IMR-90 (cell line): ENCODE measurements around the gene JKAMP. TPM values are rescaled to one million over a fixed set of nuclear protein-coding genes. Genes with fewer than 3 reads are reported as not detected.

ENCODE experiments used
- ATAC-seq: fragments of 200-7000 bp; cut with Tn5 transposase; 2 replicates; pipeline ENCODE4 v1.9.1; 2020; ENCODE audit warnings: low read depth, mild to moderate bottlenecking, moderate library complexity
- BruUV-seq: library from RNA; stranded (reverse); fragments of 400-500 nt; replicated peaks from 2 replicates; lab custom pipeline; 2021; lab: Mats Ljungman, UMichigan
- CTCF ChIA-PET: fragments of 300-600 bp; formaldehyde crosslinking; extraction: SDS; loops from one replicate; lab custom pipeline; 2021; ENCODE audit warnings: antibody characterized with exemption; lab: Yijun Ruan, JAX
- POLR2A ChIA-PET: fragments of 300-600 bp; sonication (Branson Sonifier 250); formaldehyde crosslinking; loops from one replicate; lab custom pipeline; 2022; ENCODE audit warnings: antibody characterized with exemption; ENCODE audit not compliant: unreplicated experiment; lab: Charles Lee
- DNase-seq: peaks from one replicate; pipeline ENCODE4 v3.0.0; 2013
- H2AFZ ChIP-seq: replicated peaks from 2 replicates; pipeline ENCODE3; 2013; ENCODE audit warnings: low read length, mild to moderate bottlenecking; ENCODE audit not compliant: poor library complexity
- H2AK5ac ChIP-seq: 2 replicates; pipeline ENCODE4 v1.6.1; 2013; ENCODE audit warnings: low read depth, low read length, inconsistent platforms
- H2AK9ac ChIP-seq: replicated peaks from 2 replicates; pipeline ENCODE3; 2013; ENCODE audit warnings: mild to moderate bottlenecking, low read depth, low read length, moderate library complexity; ENCODE audit not compliant: poor library complexity
- H2BK120ac ChIP-seq: 2 replicates; pipeline ENCODE4 v1.6.1; 2013; ENCODE audit warnings: low read depth, low read length, inconsistent platforms
- H2BK15ac ChIP-seq: 3 replicates; pipeline ENCODE4 v1.6.1; 2013; ENCODE audit warnings: low read depth, low read length, inconsistent platforms
- H2BK20ac ChIP-seq: 2 replicates; pipeline ENCODE4 v1.6.1; 2013; ENCODE audit warnings: low read depth, mild to moderate bottlenecking, inconsistent platforms, low read length, moderate library complexity
- H2BK5ac ChIP-seq: 2 replicates; pipeline ENCODE4 v1.6.1; 2013; ENCODE audit warnings: mild to moderate bottlenecking, low read depth, low read length, inconsistent platforms; ENCODE audit not compliant: poor library complexity, severe bottlenecking
- H3K14ac ChIP-seq: replicated peaks from 2 replicates; pipeline ENCODE4 v1.6.1; 2013; ENCODE audit warnings: low read depth, low read length, inconsistent platforms
- H3K18ac ChIP-seq: 2 replicates; pipeline ENCODE4 v1.6.1; 2013; ENCODE audit warnings: low read depth, low read length, control low read depth
- H3K23ac ChIP-seq: 2 replicates; pipeline ENCODE4 v1.6.1; 2013; ENCODE audit warnings: low read depth, low read length, inconsistent platforms
- H3K27ac ChIP-seq: 2 replicates; pipeline ENCODE4 v1.5.1; 2013; ENCODE audit warnings: mild to moderate bottlenecking, control low read depth, low read length; ENCODE audit not compliant: insufficient read depth
- H3K27me3 ChIP-seq: 2 replicates; pipeline ENCODE4 v1.6.1; 2013; ENCODE audit warnings: low read length; ENCODE audit not compliant: control insufficient read depth, insufficient read depth
- H3K36me3 ChIP-seq: 2 replicates; pipeline ENCODE4 v1.6.1; 2013; ENCODE audit warnings: low read length, mixed read lengths; ENCODE audit not compliant: control insufficient read depth, insufficient read depth
- H3K4ac ChIP-seq: 2 replicates; pipeline ENCODE4 v1.6.1; 2013; ENCODE audit warnings: low read depth, low read length, inconsistent platforms
- H3K4me1 ChIP-seq: 2 replicates; pipeline ENCODE4 v1.6.1; 2013; ENCODE audit warnings: low read length, mixed read lengths; ENCODE audit not compliant: control insufficient read depth, insufficient read depth
- H3K4me2 ChIP-seq: 2 replicates; pipeline ENCODE4 v1.6.1; 2013; ENCODE audit warnings: low read depth, mild to moderate bottlenecking, control low read depth, low read length, moderate library complexity
- H3K4me3 ChIP-seq: 2 replicates; pipeline ENCODE4 v1.5.1; 2013; ENCODE audit warnings: low read depth, mild to moderate bottlenecking, control low read depth, low read length, moderate library complexity; ENCODE audit not compliant: insufficient read depth
- H3K56ac ChIP-seq: 2 replicates; pipeline ENCODE4 v1.6.1; 2013; ENCODE audit warnings: low read length, inconsistent platforms; ENCODE audit not compliant: insufficient read depth; ENCODE audit errors: extremely low read depth
- H3K79me1 ChIP-seq, 2 experiments: 2 replicates each; pipeline ENCODE4 v1.6.1; 2013; ENCODE audit warnings: low read length in 2 of 2, inconsistent platforms in 1 of 2, low read depth in 1 of 2
- H3K9ac ChIP-seq: 2 replicates; pipeline ENCODE4 v1.6.1; 2013; ENCODE audit warnings: low read depth, low read length, control low read depth
- H3K9me1 ChIP-seq: 2 replicates; pipeline ENCODE4 v1.6.1; 2013; ENCODE audit warnings: low read length, inconsistent platforms; ENCODE audit not compliant: insufficient read depth
- H3K9me3 ChIP-seq: 2 replicates; pipeline ENCODE4 v1.6.1; 2013; ENCODE audit warnings: low read length; ENCODE audit not compliant: control insufficient read depth, insufficient read depth
- H4K20me1 ChIP-seq: 2 replicates; pipeline ENCODE4 v1.6.1; 2013; ENCODE audit warnings: low read length, inconsistent platforms; ENCODE audit not compliant: insufficient read depth
- H4K5ac ChIP-seq: 2 replicates; pipeline ENCODE4 v1.6.1; 2013; ENCODE audit warnings: mild to moderate bottlenecking, low read depth, low read length, control low read depth
- H4K8ac ChIP-seq, 2 experiments: 2 replicates each; pipeline ENCODE4 v1.6.1; 2013; ENCODE audit warnings: low read depth in 2 of 2, low read length in 2 of 2, control low read depth in 1 of 2, inconsistent platforms in 1 of 2
- H4K91ac ChIP-seq: 2 replicates; pipeline ENCODE4 v1.6.1; 2013; ENCODE audit warnings: low read depth, low read length, inconsistent platforms; ENCODE audit not compliant: insufficient read depth
- CTCF ChIP-seq: conservative IDR thresholded peaks from 2 replicates; pipeline ENCODE4 v1.5.1; 2012; ENCODE audit warnings: mild to moderate bottlenecking, low read depth, low read length, improper control_type of control experiment
- FOS ChIP-seq: fragments of 150-350 bp; IDR thresholded peaks from 2 replicates; pipeline ENCODE4 v1.6.1; 2016; ENCODE audit warnings: low read depth, low read length
- WGBS, 2 experiments: methylation state at CpG; one replicate each; pipeline versions ENCODE4 v1.1.5 to v1.1.7; 2013; ENCODE audit warnings: missing lambda C conversion rate in 2 of 2; ENCODE audit not compliant: insufficient read length in 1 of 2; ENCODE audit errors: extremely low coverage in 2 of 2; 5-methylcytosine and 5-hydroxymethylcytosine counted together
- dilution Hi-C: fragments of 300-500 bp; cut with HindIII; formaldehyde crosslinking; loops from one replicate; pipeline ENCODE4 v1.14.3; 2018; ENCODE audit warnings: low sequenced_read_pairs; ENCODE audit not compliant: unreplicated experiment
- in situ Hi-C: fragments of 300-500 bp; cut with MboI; formaldehyde crosslinking; loops from 3 replicates; pipeline ENCODE4 v1.14.3; 2019; ENCODE audit warnings: low sequenced_read_pairs, inconsistent platforms, mixed read lengths
- intact Hi-C: fragments of 100-400 bp; cut with micrococcal nuclease; formaldehyde crosslinking; loops from 2 replicates; pipeline ENCODE4 v1.10.0; 2022
- polyA plus RNA-seq, 3 experiments: library from polyadenylated mRNA; depleted of rRNA; stranded (reverse); fragments of >200 nt; gene quantifications; 2 replicates each; pipeline ENCODE4 v1.2.3, GENCODE V29; 2012; ENCODE audit warnings: low replicate concordance in 1 of 3
- total RNA-seq: library from RNA; depleted of rRNA; stranded (reverse); fragments of >200 nt; gene quantifications from 2 replicates; pipeline ENCODE4 v1.2.3, GENCODE V29; 2012

Gene JKAMP
- total and polyA plus RNA-seq, 2 of the 4 experiments (the other 2 are of a cell fraction): 62.2 to 101 TPM

GRCh38 chr14:59438195-59438647 lies 46.1 kb upstream of the JKAMP start:
- dilution Hi-C loops (no loop called here), intact Hi-C loops (loop anchor here (2.0 to 10.0 kb wide), 4 partner anchors 159 to 943 kb away; partner anchors contain the start of gene DAAM1)
- no peak overlapping the region for H4K5ac ChIP-seq

More at GRCh38 chr14:59438195-59438647, 46.1 kb upstream of the JKAMP start:
- H2BK15ac ChIP-seq: no peak overlapping the region
- DNase-seq (peak; percentile 78), ATAC-seq (peak; percentile 64)
- H3K27me3 ChIP-seq: no peaks in the 10 kb centered on the region
- H3K4me3 ChIP-seq: no peak overlapping the region
- in situ Hi-C loops: no loop called here
- H2AFZ ChIP-seq: no peak overlapping the region
- H3K9me1 ChIP-seq: peaks cover 6% of the 10 kb centered on the region
- no peak overlapping the region for H4K91ac ChIP-seq
- no peak overlapping the region for H2BK120ac ChIP-seq
- no peak overlapping the region for H3K4ac ChIP-seq
- H3K23ac ChIP-seq: no peak overlapping the region
- no peak overlapping the region for H3K27ac ChIP-seq
- no peak overlapping the region; a peak in 1 of 4 replicates for H4K8ac ChIP-seq
- no peak for TF ChIP-seq CTCF
- TF ChIP-seq FOS: peak; percentile 16; the same call in 1 of the 2 replicates
- POLR2A ChIA-PET: no interaction called here
- H2BK5ac ChIP-seq: peak overlapping the region; percentile 73
- H3K18ac ChIP-seq: peak overlapping the region; percentile 44; the same call in 1 of the 2 replicates
- H3K4me1 ChIP-seq: peaks cover 10% of the 10 kb centered on the region
- H2BK20ac ChIP-seq: no peak overlapping the region
- no peaks in the 10 kb centered on the region; the same call in 1 of the 2 replicates for H4K20me1 ChIP-seq
- H3K56ac ChIP-seq: no peak overlapping the region
- H3K36me3 ChIP-seq: 0 out of 2 replicates have a peak, but pooled peaks cover 2% of the 10 kb centered on the region
- no peak overlapping the region for H3K9ac ChIP-seq
- H3K9me3 ChIP-seq: no peaks in the 10 kb centered on the region
- no TSS peak for BruUV-seq
- no peak overlapping the region for H2AK9ac ChIP-seq
- peak overlapping the region; percentile 65; the same call in 1 of the 2 replicates for H3K4me2 ChIP-seq
- no peak overlapping the region for H2AK5ac ChIP-seq
- H3K14ac ChIP-seq: no peak overlapping the region
- no CpG with 5 or more reads among the region's 1 CpG for WGBS, 2 experiments
- CTCF ChIA-PET: interaction anchor here (1.5 kb wide), 1 partner anchor 310 kb away, joined by 3 read pairs; no protein-coding TSS in a partner anchor
- peaks cover 0 to 4% of the 10 kb centered on the region in 2 experiments; a peak in 1 of 4 replicates for H3K79me1 ChIP-seq
